Activated CD4-positive, alpha-beta T cell treated with anti-CD3 and anti-CD28 coated beads, Interleukin-2, Interleukin-4, amounts not matched to agents 100 ng/mL and 50 ng/mL, durations not matched to agents 16 hours and 8 hours (primary cell): ENCODE results near the gene YIPF2.
A peak's percentile ranks its signal among the peaks of the same experiment; 100 is the strongest.
"Not testable (repeated sequence)": the region's sequence is repeated elsewhere in the genome, so short reads cannot be mapped to it uniquely, and the experiment has no call there.

ENCODE experiments used
- DNase-seq: peaks from one replicate; pipeline ENCODE4 v3.0.0-alpha.2; 2020; ENCODE audit warnings: low spot score

Gene YIPF2

DNA sequence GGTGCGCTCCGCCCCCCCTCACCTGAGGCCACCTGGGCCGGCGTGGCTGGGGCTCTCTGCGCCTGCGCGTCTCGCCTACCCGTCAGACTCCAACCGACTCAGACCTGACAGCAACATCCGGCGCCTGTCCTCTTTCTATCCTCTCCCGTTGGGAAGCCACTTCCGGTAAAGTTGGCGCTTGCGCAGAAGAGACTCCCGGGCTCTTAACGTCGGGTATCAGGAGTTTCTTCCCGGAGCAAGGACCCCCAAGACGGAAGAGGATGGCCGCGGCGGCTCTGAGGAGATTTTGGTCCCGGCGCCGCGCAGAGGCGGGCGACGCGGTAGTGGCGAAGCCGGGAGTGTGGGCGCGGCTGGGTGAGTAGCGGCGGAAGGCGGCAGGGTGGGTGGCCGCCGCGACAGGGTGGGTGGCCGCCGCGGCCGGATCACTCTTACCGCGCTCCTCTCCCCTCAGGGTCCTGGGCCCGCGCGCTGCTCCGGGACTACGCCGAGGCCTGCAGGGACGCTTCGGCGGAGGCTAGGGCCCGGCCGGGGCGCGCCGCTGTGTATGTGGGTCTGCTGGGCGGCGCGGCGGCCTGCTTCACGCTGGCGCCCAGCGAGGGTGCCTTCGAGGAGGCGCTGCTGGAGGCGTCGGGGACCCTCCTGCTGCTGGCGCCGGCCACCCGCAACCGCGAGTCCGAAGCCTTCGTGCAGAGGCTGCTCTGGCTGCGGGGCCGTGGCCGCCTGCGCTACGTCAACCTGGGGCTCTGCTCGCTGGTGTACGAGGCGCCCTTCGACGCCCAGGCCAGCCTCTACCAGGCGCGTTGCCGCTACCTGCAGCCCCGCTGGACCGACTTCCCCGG lies at the start of gene YIPF2, which contains the start of gene TIMM29:
YIPF2 (minus strand) TSS at position 77 of the 839 bp plus-strand sequence. CDS start 229 bp downstream, outside the sequence.
TIMM29 (plus strand) TSS at position 249 of the 839 bp plus-strand sequence; CDS start at position 261, 12 bp downstream.
- peak; percentile 98 for DNase-seq

DNA sequence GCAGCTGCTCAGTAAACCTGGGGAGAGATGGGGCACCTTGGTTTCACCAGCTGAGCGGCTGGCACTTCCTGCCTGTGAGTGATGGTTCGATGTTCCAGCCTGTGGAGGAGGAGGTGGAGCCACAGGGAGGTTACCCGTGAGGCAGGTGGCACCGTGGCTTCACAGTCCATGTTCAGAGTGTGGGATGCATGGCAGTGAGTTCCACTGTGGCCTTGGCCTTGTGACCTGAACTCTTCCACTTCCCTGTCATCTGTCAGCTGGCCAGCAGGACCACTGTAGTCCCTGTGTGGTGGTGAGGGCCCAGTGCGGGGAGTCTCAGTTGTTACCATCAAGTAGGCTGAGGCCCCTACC lies 49.3 kb upstream of the YIPF2 start:
- no peak for DNase-seq

DNA sequence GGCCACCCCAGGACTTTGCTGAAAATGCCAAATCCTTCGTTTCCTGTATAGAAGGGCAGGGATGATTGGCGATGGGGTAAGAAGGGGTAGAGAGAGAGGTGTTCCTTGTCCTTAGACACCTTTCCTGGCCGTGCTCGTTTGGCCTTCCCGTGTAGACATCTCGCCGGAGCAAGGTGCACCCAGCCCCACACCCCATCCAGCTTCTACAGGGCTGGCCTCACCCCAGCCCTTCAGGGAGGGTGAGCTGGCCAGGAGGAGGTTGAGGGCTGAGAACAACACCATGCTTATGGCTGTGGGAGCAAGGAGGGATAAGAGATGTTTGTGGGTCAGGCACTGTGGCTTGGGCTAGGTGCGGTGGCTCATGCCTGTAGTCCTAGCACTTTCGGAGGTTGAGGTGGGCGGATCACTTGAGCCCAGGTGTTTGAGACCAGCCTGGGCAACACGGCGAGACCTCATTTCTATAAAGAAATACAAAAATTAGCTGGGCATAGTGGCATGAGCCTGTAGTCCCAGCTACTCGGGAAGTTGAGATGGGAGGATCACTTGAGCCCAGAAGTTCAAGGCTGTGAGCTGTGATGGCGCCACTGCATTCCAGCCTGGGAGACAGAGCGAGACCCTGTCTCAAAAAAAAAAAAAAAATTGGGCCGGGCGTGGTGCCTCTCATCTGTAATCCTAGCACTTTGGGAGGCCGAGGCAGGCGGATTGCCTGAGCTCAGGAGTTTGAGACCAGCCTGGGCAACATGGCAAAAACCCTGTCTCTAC lies 47.9 kb upstream of the YIPF2 start:
- DNase-seq, result no peak

DNA sequence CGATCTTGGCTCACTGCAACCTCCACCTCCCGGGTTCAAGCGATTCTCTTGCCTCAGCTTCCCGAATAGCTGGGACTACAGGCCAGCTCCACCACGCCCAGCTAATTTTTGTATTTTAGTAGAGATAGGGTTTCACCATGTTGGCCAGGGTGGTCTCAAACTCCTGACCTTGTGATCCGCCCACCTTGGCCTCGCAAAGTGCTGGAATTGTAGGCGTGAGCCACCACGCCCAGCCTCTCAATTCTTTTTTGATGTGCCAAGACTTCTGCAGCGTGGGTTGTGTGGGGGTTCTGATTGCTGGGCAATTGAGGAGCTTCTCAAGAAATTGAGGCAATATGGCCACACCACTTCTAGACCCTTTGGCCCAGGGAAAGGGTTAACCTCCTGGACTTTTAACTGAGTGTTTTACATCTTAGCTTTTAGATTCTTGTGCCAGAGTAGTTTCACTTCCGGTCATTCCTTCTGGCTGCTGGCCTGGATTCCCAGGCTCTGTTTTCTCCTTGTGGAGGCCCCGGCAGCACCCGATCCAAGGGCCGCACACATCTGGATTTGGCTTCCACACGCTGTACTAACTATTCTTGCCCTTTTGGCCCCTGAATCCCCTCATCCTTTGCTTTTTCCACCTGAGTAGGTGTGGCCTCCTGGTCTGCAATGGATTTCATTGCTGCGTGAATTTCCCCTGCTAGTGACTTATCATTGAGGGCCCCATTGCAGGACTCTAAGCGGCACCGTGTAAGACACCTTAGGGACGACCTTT lies 47.1 kb upstream of the YIPF2 start:
- no peak for DNase-seq

DNA sequence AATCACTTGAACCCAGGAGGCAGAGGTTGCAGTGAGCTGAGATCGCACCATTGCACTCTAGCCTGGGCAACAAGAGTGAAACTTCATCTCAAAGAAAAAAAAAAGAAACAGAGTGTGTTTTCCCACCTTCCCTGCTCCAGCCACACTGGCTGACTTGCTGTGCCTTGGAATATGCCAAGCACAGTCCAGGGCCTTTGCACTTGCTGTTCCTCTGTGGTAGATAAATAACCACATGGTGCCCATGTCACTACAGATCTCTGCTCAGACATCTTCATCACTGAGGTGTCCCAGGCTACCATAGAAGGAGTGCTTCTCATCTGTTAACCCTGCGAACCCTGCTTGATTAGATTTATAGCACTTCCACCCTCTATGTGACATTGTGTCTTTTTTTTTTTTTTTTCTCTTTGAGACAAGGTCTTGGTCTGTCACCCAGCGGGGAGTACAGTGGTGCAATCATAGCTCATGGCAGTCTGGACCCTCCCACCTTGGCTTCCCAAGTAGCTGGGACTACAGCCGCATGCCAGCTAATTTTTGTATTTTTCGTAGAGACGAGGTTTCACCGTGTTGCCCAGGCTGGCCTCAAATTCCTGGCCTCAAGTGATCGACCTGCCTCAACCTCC lies 42.8 kb upstream of the YIPF2 start:
- no peak for DNase-seq

DNA sequence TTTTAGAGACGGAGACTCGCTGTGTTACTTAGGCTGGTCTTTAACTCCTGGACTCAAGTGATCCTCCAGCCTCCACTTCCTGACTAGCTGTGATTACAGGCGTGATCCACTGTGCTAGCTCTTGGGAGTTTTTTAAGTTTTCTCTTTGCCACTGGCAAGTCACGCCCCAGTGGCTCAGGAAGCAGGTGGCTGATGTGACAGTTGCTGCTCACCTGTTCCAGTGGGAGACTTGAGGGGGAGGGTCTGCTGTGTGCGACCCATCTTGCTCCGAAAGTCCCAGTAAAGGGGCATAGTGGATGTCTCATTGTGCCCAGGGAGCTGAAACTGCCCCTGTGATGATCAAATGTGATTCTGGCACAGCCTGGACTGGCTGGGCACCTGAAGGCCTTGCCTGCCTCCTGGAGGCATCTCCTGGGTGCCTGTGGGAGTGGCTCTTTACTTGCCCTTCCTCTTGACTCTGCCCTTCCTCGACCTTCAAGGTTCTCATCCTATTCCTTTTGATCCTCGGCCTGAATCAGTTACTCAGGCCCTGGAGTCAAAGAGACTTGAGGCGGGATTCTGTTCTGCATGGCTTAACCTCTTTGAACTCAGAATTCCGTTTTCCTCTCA lies 40.2 kb upstream of the YIPF2 start:
- DNase-seq, result no peak

DNA sequence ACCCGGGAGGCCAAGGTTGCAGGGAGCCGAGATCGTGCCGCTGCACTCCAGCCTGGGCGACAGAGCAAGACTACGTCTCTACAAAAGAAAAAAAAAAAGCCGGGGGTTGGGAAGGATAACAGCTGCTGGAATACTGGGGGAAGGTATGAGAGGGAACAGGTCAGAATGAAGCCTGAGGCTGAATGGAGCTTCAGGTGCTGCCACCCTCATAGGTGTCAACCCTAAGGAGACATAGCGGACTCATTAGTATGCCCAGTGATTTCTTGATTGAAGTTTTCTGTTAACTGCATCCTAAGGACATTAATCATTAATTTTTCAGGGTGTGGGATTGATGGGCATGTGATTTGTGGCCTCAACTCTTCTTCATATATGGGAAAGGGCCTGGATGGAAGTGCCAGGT lies 38.4 kb upstream of the YIPF2 start:
- DNase-seq, result no peak

DNA sequence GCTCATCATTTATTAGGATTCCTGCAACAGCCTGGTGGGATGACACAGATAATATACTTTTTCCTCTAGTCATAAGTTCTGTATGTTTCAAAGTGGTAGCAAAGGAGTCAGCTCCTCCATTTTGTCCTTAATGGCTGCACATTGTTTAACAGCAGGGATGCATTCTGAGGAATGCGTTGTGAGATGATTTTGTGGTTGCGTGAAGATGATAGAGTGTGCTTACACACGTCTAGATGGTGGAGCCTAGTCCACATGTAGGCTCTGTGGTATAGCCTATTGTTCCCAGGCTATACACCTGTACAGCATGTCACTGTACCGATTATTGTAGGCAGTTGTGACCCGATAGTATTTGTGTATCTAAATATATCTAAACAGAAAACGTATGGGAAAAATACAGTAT lies 37.0 kb upstream of the YIPF2 start:
- DNase-seq, result no peak

DNA sequence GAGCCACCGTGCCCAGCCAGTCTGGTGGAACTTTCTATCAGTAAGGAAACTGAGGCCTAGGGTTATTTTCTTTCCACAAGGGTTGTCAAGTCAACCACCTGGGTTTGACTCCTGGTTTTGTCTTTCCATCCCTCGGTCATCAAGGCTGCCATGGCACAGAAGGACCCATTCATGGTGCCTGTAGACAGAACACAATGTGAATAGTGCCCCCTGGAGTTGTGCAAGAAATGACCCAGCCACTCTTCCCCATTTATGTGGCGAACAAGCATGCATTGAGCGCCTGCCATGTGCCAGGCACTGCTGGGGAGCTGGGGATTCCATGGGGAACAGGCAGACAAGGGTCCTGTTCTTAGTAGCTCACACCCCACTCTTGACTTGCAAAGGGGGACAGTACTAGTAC lies 36.5 kb upstream of the YIPF2 start:
- no peak for DNase-seq

DNA sequence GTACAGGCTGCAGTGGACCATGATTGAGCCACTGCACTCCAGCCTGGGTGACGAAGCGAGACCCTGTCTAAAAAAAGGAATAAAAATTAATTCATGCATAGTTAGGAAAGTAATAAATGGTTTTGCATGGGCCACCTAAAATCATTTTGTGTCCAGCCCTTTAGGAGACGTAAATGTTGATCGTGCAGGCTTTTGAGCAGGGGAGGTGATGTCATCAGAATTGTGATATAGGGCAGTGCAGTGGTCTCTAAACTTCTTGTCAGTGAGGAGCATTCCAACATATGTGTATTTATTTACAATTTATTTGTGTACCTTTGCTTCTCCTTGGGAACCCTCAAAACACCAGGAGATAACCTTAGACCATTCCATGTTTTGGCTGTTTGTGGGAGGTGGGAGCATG lies 35.4 kb upstream of the YIPF2 start:
- no peak for DNase-seq

DNA sequence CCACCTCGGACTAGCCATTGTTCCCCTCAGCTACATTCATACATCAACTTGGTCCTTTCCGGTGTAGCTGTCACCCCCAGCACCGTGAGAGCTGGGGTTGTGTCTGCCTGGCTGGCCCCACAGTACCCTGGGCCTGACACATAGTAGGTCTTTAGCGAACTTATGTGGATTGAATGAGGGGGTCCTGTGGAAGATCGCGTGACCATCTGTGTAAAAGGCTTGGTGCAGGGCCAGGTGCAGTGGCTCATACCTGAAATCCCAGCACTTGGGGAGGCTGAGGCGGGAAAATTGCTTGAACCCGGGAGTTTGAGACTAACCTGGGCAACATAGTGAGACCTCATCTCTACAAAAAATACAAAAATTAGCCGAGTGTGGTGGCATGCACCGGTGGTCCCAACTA lies 34.4 kb upstream of the YIPF2 start:
- DNase-seq, result no peak

DNA sequence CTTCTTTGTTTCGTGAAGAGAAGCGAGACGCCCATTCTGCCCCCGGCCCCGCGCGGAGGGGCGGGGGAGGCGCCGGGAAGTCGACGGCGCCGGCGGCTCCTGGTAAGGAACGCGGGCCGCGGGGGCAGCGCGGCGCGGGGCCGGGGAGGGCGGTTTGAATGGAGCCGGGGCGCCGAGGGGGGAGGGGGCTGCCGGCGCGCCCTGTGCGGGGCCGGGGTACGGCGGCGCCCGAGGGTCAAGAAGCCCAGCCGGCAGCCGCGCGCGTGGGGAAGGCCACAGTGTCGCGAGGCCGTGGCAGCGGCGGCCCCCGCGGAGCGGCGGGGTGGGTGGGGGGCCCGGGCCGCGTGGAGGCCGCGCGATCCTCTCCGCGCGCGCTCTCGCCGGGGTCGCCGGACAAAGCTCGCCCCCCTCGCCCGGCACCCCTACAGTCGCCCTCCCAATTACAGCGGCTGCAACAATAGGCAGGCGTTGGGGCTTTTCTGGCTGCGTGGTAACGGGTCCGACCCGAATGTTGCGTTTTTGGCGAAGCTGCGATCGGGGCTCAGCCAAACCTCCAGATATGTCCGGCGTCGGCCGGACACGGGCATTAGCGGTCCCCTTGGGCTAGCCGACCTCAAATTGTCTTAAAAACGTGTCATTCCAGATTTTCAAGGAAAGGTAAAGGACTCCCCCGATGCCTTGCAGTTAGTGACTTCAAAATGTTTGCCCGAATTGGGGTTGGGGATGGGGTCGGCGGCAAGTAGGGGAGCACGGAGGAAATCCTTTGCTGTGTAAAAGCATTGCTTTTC lies 32.8 kb upstream of the YIPF2 start:
- no peak for DNase-seq

DNA sequence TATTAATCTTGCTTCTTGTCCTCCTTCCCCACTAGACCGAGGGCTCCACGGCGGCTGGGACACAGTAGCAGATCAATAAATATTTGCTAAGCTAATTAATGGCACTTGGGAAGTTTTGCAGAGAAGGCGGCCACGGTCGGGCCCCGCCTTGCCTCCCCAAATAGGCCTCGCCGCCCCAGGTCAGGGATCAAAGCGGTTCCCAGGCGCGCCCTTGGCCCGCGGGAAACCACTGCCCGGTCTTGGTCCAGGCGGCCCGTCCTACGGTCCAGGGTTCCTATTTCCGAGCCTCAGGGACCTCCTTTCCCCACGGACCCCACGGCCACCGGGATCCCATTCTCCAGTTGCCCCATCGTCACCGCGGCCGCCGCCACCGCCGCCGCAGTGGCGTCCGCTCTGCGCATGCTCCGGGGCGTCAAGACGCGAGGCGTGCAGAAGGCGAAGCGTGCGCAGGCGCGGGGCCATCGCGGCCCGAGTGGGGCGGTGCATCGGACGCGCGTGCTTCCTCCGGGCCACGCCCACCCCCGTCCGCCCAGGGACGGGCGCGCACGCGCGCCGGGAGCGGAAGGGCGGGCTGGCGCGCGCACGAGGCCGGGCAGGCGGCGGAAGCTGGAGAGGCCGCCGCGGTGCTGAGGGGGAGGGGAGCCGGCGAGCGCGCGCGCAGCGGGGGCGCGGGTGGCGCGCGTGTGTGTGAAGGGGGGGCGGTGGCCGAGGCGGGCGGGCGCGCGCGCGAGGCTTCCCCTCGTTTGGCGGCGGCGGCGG lies 32.1 kb upstream of the YIPF2 start, which contains the start of gene SMARCA4:
SMARCA4 (plus strand) TSS at position 717 of the 759 bp plus-strand sequence. CDS start 23,122 bp downstream, outside the sequence.
- DNase-seq, result peak; percentile 98

DNA sequence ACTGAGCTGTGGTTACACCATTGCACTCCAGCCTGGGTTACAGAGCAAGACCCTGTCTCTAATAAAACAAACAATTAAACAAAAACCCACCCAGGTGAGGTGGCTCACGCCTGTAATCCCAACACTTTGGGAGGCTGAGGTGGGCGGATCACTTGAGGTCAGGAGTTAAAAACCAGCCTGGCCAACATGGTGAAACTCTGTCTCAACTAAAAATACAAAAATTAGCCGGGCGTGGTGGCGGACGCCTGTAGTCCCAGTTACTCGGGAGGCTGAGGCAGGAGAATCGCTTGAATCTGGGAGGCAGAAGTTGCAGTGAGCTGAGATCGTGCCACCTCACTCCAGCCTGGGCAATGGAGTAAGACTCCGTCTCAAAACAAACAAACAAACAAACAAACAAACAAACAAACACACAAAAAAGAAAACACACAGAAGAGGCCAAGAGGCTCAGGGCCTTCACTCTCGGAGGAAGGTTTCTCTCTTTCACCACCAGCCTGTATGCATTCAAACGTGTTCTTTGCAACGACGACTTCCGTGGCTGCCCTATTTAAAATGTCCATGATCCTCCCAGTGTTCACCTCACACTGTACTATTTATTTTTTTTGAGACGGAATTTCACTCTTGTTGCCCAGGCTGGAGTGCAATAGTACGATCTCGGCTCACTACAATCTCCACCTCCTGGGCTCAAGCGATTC lies 31.0 kb upstream of the YIPF2 start:
- DNase-seq, result not testable (repeated sequence)

DNA sequence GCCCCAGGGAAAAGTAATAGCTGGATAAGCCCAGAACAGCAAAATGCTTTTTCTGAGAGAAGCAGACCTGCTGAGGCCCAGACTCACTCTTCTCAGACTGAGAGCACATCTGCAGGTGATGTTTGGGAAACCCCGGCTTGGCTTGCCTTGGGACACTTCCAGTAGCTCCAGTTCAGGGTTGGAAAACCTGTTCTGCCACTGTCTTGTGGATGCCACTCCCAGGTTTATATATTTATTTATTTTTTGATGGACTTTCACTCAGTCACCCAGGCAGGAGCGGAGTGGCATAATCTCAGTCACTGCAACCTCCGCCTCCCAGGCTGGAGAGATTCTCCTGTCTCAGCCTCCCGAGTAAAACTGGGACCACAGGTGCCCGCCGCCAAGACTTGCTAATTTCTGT lies 24.4 kb upstream of the YIPF2 start:
- no peak for DNase-seq

DNA sequence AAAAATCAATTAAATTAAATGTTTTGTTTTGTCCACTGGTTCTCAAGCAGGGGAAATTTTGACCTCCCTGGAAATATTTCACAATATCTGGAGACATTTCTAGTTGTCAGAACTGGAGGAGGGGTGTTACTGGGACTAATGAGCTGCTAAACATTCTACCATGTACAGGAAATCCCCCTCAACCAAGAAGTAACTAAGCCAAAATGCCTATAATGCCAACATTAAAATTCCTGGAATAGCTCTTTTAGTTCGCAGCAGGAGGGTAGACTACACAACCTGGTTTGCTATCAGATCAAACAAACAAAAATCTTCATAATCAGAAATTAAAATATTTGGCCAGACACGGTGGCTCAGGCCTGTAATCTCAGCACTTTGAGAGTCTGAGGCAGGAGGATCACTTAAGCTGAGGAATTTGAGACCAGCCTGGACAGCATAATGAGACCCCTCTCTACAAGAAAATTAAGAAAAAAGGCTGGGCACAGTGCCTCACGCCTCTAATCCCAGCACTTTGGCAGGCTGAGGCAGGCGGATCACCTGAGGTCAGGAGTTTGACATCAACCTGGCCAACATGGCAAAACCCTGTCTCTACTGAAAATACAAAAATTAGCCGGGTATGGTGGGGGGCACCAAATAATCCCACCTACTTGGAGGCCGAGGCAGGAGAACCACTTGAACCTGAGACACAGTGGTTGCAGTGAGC lies 18.7 kb upstream of the YIPF2 start:
- DNase-seq, result no peak

DNA sequence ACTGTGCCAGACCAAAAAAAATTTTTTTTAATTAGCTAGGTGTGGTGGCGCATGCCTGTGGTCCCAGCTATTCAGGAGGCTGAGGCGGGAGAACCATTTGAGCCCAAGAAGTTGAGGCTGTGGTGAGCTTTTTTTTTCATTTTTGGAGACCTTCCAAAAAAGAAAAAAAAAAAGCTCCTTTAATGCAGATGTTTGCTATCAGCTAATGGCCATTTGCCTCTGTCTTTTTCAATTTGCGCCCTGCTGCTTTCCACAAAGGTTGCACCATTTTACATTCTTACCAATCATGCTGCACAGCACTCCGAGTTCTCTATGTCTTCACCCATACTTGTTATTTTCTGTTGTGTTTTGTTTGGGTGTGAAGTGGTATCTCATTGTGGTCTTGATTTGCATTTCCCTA lies 16.8 kb upstream of the YIPF2 start:
- no peak for DNase-seq

DNA sequence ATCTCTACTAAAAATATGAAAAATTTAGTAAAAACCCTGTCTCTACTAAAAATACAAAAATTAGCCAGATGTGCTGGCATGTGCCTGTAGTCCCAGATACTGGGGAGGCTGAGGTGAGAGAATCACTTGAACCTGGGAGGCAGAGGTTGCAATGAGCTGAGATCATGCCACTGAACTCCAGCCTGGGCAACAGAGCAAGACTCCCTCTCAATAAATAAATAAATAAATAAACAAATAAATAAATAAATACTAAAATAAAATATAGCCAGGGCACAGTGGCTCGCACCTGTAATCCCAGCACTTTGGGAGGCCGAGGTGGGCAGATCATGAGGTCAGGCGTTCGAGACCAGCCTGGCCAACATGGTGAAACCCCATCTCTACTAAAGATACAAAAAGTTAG lies 15.0 kb upstream of the YIPF2 start:
- not testable (repeated sequence) for DNase-seq

DNA sequence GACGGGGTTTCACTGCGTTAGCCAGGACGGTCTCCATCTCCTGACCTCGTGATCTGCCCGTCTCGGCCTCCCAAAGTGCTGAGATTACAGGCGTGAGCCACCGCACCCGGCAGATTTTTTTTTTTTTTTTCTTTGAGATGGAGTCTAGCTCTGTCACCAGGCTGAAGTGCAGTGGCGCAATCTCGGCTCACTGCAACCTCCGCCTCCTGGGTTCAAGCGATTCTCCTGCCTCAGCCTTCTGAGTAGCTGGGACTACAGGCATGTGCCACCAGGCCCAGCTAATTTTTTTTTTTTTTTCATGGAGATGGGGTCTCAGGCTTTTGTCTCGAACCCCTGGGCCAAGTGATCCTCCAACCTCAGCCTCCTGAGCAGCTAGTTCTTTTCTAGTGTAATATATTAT lies 13.2 kb upstream of the YIPF2 start:
- DNase-seq, result not testable (repeated sequence)
